CD4-positive, alpha-beta T cell treated with Interleukin-17A for 4 hours (primary cell): ENCODE results near the gene ALB.

Experiments
- DNase-seq: peaks from one replicate; pipeline ENCODE4 v3.0.0-alpha.2; 2020; ENCODE audit warnings: mixed read lengths

Gene ALB

DNA sequence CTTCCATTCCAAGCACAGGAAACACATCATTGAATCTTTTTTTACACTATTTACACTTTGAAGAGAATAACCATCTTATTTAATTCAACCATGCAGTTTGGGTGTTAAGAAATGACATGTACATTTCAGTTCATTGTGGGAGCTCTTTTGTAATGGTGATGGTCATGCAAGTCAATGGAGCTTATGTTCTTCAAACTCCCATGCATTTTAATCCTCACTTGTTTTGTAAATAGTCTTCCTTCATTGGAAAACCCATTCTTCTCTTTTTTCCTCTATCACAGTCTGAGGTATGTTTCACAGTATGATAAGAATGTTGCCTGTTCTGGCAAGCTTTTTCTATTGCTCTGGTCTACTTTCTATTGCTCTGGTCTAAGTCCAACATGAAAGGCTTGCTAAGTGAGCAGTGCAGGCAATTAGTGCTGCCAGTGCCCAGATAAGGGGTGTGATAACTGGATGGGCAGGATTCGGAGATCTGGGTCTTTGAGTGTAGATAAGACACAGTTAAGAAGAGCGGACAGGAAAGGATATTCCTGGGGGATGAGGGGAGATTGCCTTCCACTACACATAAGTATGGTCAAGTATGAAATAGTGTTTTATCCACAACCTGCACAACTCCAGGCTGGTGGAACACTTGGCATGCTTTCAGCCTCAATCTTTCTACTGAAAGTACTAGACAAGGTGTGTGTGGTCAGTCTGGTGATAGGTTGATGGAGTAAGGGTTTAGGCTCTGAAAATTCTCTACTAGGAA is 49.0 kb downstream of the ALB start:
- no peak for DNase-seq

DNA sequence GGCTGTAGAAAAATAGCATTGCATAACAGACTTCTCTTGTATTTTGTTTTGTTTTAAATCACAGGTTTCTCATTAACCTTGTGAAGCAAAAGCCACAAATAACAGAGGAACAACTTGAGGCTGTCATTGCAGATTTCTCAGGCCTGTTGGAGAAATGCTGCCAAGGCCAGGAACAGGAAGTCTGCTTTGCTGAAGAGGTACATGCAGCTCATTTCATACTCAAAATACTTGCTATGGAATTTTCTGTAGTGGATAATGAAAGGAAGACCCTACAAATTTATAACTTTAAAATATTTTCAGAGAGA is 49.6 kb downstream of the ALB start:
- DNase-seq = no peak

DNA sequence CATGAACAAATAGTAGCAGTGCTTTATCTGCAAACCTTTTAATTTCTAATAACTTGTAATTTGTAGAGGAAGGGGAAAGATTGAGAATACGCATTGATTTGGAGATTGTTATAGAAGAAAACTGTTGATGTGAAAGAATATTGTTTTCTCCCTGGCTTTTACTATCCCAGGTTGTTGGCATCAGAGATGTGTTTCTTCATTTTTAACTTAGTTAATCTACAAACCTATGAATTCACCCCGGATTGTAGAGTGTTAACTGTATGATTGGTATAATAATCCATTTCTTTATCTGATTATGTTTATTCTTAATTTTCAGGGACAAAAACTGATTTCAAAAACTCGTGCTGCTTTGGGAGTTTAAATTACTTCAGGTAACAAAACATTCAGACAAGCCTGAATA is 50.8 kb downstream of the ALB start:
- no peak for DNase-seq

DNA sequence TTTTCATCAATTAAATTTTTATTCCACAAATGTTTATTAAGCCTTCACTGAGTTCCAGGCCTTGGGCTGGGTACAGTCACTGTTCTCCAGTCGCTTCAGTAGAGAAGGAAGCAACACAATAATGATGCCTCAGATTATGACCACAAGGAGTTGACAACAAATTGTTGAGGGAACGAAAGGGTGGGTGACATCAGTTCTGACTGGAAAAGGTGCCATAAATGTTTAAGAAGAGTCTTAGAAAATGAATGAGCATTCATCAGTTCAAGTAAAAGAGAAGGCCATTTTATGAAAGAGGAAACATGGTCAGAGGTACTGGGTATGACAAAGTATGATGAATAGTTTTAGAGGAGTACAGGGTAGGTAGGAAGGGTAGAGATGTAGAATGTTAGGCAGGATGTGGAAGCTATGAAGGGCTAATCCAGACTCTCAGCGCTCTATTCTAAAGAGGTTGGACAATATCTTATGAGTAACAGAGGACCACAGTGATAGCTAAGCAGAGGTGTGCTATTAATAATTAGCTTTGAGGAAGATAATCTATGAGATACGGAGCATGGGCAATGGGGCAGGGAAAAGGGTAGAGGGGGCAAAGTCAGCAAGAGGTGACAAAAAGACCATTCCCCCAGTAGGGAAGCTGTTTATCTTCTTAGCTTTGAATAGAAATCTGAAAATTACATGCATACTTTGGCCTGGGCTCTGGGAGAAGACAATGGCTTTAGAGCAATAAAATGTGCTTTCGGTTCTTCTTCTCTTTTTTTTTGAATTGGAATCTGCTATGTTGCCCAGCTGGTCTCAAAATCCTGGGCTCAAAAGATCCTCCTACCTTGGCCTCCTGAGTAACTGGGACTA is 52.3 kb downstream of the ALB start:
- no peak for DNase-seq

DNA sequence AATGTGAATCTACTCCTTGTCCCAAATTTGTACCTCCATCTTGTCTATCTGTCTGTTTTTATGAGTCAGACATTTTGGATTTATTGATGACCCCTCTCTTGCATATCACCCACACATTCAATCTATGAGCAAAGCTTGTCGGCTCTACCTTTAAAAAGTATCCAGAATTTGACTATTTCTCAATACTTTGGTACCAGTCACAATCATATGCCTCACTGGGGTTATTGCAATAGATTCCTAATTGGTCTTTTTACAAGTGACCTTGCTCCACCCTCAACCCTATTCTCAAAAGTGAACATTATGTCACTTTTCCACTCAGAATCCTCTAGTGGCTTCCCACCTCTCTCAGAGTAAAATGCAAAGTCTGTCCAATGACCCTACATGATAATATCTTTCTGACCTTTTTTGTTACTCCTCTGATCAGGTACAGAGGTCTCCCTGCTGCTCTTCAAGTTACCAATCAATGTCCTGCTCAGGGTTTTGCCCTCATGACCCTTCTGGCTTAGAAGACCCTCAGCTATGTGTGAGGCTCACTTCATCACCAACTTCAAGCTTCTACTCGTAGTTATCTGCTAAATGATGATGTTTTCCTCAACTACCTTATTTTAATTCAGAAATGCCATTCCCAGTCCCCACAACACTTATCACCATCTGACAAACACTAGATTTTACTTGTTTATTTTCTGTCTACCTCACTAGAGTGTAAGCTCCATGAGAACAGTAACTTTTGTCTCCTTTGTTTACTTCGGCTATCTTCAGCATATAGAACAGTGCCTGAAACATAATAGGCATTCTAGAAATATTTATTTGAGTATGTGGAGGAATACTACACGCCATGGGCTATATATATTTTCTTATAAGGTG is 54.3 kb downstream of the ALB start:
- DNase-seq = no peak

DNA sequence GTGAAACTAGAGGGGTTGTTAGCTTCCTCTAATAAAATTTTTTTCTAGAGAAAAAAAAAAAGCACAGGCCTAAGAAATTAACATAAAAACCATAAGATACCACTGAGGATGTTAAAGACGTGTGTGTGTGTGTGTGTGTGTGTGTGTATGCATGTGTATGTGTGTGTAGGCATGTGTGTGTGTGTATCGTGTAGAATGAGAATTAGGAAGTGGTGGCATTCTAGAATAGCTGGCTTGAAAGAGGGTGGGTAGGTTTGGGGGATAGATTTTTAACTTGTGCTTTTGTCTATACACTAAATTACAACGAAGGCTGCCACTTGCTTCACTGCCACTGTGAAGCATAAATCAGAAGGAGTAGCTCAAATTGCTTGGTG is 54.9 kb downstream of the ALB start:
- DNase-seq = no peak

DNA sequence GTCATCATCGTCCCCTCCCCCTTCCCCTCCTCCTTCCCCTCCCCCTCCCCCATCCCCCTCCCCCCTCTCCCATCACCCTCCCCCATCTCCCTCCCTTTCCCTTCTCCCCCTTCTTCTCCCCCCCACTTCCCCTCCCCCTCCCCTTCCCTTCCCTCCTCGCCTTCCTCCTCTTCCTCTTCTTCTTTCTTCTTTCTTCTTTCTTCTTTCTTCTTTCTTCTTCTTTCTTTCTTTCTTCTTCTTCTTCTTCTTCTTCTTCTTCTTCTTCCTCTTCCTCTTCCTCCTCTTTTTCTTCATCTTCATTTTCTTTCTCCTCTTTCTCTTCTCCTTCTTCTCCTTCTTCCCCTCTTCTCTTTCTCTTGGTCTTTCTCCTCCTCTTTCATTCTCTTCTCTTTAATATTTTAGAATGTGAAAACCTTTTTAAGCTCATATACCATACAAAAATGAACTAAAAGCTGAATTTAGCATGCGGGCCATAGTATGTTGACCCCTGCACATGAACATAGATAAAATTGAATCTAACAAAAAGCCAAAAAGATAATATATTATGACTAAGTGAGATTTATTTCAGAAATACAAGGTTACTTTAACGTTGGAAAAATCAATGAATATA is 56.9 kb downstream of the ALB start:
- DNase-seq = no peak

DNA sequence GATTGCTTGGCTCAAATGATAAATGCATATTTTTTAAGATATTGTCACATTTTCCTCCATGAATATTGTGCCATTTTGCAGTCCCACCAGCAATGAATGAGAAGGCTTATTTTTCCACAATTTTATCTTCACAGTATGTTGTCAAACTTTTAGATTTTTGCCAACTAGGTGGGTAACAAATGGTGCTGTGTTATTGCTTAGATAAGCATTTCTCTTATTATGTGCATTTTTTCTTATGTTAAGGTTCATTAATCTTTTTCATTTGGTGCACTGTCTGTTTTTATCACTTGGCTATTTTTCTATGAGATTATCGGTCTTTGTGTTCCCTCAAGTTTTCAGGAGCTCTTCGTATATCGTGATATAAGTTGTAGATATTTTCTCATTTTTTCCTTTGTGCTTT is 64.1 kb downstream of the ALB start:
- DNase-seq = no peak

DNA sequence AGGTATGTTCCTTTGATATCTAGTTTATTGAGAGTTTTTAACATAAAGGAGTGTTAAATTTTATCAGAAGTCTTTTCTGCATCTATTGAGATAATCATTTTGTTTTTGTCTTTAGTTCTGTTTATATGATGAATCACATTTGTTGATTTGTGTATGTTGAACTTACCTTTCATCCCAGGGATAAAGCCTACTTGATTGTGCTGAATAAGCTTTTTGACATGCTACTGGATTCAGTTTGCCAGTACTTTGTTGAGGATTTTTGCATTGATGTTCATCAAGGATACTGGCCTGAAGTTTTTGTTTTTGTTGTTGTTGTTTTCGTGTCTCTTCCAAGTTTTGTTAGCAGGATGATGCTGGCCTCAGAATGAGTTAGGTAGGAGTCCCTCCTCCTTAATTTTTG is 66.6 kb downstream of the ALB start:
- no peak for DNase-seq
